Breast epithelium (tissue), 4 donors: ENCODE results near the gene VPS13D. TPM values are rescaled to one million over a fixed set of nuclear protein-coding genes. Genes with fewer than 3 reads are reported as not detected.

Experiments
- DNase-seq, 2 donors: peaks; one replicate each; pipeline ENCODE4 v3.0.0-alpha.2; 2019; ENCODE audit warnings: low spot score in 2 of 2
- H3K27ac ChIP-seq, 2 donors: fragments of 200-600 bp; sonication (generic) in 1 of 2; one replicate each; pipeline ENCODE4 v1.5.1; 2016 to 2019; ENCODE audit warnings: mild to moderate bottlenecking in 1 of 2
- H3K27me3 ChIP-seq, 2 donors: fragments of 200-600 bp; sonication (generic) in 1 of 2; one replicate each; pipeline versions ENCODE4 v1.5.1 to v1.6.0; 2017 to 2019; ENCODE audit warnings: control low read depth in 1 of 2, mild to moderate bottlenecking in 1 of 2
- H3K36me3 ChIP-seq: fragments of 200-600 bp; one replicate; pipeline ENCODE4 v1.5.1; 2019
- H3K4me1 ChIP-seq, 2 donors: fragments of 200-600 bp; sonication (generic); one replicate each; pipeline ENCODE4 v1.5.1; 2016 to 2019; ENCODE audit warnings: control low read depth in 1 of 2
- H3K4me3 ChIP-seq, 3 donors: fragments of 200-600 bp; sonication (generic); 1 replicate in 2 of 3; 2 replicates in 1 of 3; pipeline ENCODE4 v1.5.1; 2016 to 2019; ENCODE audit warnings: mild to moderate bottlenecking in 3 of 3, moderate library complexity in 2 of 3
- H3K9me3 ChIP-seq, 2 donors: fragments of 200-600 bp; sonication (generic) in 1 of 2; one replicate each; pipeline ENCODE4 v1.5.1; 2016 to 2019; ENCODE audit warnings: control low read depth in 1 of 2
- CTCF ChIP-seq, 3 donors: fragments of 450-650 bp; IDR thresholded peaks; one replicate each; pipeline ENCODE4 v1.5.1; 2016 to 2017; ENCODE audit warnings: antibody characterized with exemption in 3 of 3, mild to moderate bottlenecking in 3 of 3, moderate library complexity in 3 of 3
- POLR2A ChIP-seq: fragments of 450-650 bp; IDR thresholded peaks from one replicate; pipeline ENCODE4 v1.6.1; 2016; ENCODE audit warnings: antibody characterized with exemption, mild to moderate bottlenecking, moderate library complexity
- POLR2AphosphoS5 ChIP-seq, 3 donors: sonication (generic); formaldehyde crosslinking; IDR thresholded peaks; one replicate each; pipeline ENCODE4 v1.6.1; 2017; ENCODE audit warnings: antibody characterized with exemption in 3 of 3
- intact Hi-C: fragments of 100-400 bp; cut with DNase I; formaldehyde crosslinking; loops from one replicate; pipeline ENCODE4 v1.15.1; 2023; ENCODE audit warnings: low total_unique reads
- total RNA-seq, 3 donors: library from RNA; depleted of rRNA; stranded (reverse); fragments of >200 nt; gene quantifications; one replicate each; pipeline ENCODE4 v1.1.0, GENCODE V29; 2016

VPS13D gene
- total RNA-seq, 3 donors from 2014 or later: 73.9 to 115 (median 96.4) TPM

GRCh38 chr1:12228979-12229378, 851 bp upstream of the VPS13D start:
- no peak for TF ChIP-seq POLR2A
- no peak for TF ChIP-seq POLR2AphosphoS5 (IDR thresholded peaks at IDR 0.05)
- TF ChIP-seq CTCF (IDR thresholded peaks at IDR 0.05): no peak
- DNase-seq: no peak
- H3K27ac ChIP-seq: no peak overlapping the region
- H3K36me3 ChIP-seq: no peaks in the 10 kb centered on the region
- no peaks in the 10 kb centered on the region for H3K27me3 ChIP-seq
- no peaks in the 10 kb centered on the region for H3K4me1 ChIP-seq
- intact Hi-C loops: no loop called here
- no peak overlapping the region for H3K4me3 ChIP-seq
- H3K9me3 ChIP-seq: no peaks in the 10 kb centered on the region

- TF ChIP-seq CTCF (IDR thresholded peaks at IDR 0.05) (no peak), POLR2A (no peak), POLR2AphosphoS5 (IDR thresholded peaks at IDR 0.05) (no peak)
Observed at GRCh38 chr1:12229386-12229834, 420 bp upstream of the VPS13D start.

GRCh38 chr1:12230549-12231275, 882 bp downstream of the VPS13D start:
- H3K27me3 ChIP-seq: no peaks in the 10 kb centered on the region
- DNase-seq: peak in 1 of 2 donors; percentile 59
- no peaks in the 10 kb centered on the region for H3K4me1 ChIP-seq
- no peaks in the 10 kb centered on the region for H3K9me3 ChIP-seq
- TF ChIP-seq CTCF (IDR thresholded peaks at IDR 0.05) (no peak), POLR2AphosphoS5 (IDR thresholded peaks at IDR 0.05) (no peak), POLR2A (no peak)
- no peaks in the 10 kb centered on the region for H3K36me3 ChIP-seq
- peak overlapping the region; percentile 71 to 99 (median 94) for H3K4me3 ChIP-seq
- intact Hi-C loops: no loop called here
- peak overlapping the region; percentile 91 to 94 for H3K27ac ChIP-seq

More at GRCh38 chr1:12229386-12229834, 420 bp upstream of the VPS13D start:
- no peaks in the 10 kb centered on the region for H3K9me3 ChIP-seq
- no peak for DNase-seq
- intact Hi-C loops: no loop called here
- no peaks in the 10 kb centered on the region for H3K27me3 ChIP-seq
- no peak overlapping the region for H3K27ac ChIP-seq
- no peaks in the 10 kb centered on the region for H3K36me3 ChIP-seq
- peak overlapping the region in 2 of 3 donors; percentile 71 to 99 for H3K4me3 ChIP-seq
- no peaks in the 10 kb centered on the region for H3K4me1 ChIP-seq

- no peaks in the 10 kb centered on the region for H3K9me3 ChIP-seq
- DNase-seq: no peak
- peak overlapping the region; percentile 91 to 94 for H3K27ac ChIP-seq
- intact Hi-C loops: no loop called here
- no peaks in the 10 kb centered on the region for H3K36me3 ChIP-seq
- H3K4me3 ChIP-seq: peak overlapping the region; percentile 71 to 99 (median 94)
- TF ChIP-seq CTCF (IDR thresholded peaks at IDR 0.05): no peak
- TF ChIP-seq POLR2A: no peak
- TF ChIP-seq POLR2AphosphoS5 (IDR thresholded peaks at IDR 0.05): no peak
- H3K4me1 ChIP-seq: no peaks in the 10 kb centered on the region
- H3K27me3 ChIP-seq: no peaks in the 10 kb centered on the region
Observed at GRCh38 chr1:12231276-12231595, 1.4 kb downstream of the VPS13D start.

- TF ChIP-seq POLR2AphosphoS5 (IDR thresholded peaks at IDR 0.05) (no peak), POLR2A (no peak), CTCF (IDR thresholded peaks at IDR 0.05) (no peak)
- peak in 1 of 2 donors; percentile 39 for DNase-seq
Observed at GRCh38 chr1:12232221-12232620, 2.4 kb downstream of the VPS13D start.

More at GRCh38 chr1:12232221-12232620, 2.4 kb downstream of the VPS13D start:
- Histone ChIP-seq H3K27me3 (no peaks in the 10 kb centered on the region), H3K9me3 (no peaks in the 10 kb centered on the region), H3K27ac (peak overlapping the region in 1 of 2 donors; percentile 94), H3K4me1 (no peaks in the 10 kb centered on the region), H3K36me3 (no peaks in the 10 kb centered on the region), H3K4me3 (no peak overlapping the region)
- intact Hi-C loops: no loop called here
